PC-3 (cell line): ENCODE results near the gene GATAD2B. TPM values are rescaled to one million over a fixed set of nuclear protein-coding genes. Genes with fewer than 3 reads are reported as not detected.

ENCODE experiments used
- ATAC-seq: fragments of 200-7000 bp; cut with Tn5 transposase; 2 replicates; pipeline ENCODE4 v1.9.1; 2020; ENCODE audit warnings: mild to moderate bottlenecking, moderate library complexity
- BruUV-seq: library from RNA; stranded (reverse); fragments of 400-500 nt; replicated peaks from 2 replicates; lab custom pipeline; 2021; lab: Mats Ljungman, UMichigan
- CTCF ChIA-PET: fragments of 300-600 bp; sonication (Branson Sonifier 250); formaldehyde crosslinking; loops from one replicate; lab custom pipeline; 2022; ENCODE audit warnings: antibody characterized with exemption; lab: Charles Lee
- POLR2A ChIA-PET: fragments of 300-600 bp; sonication (Branson Sonifier 250); formaldehyde crosslinking; loops from one replicate; lab custom pipeline; 2022; ENCODE audit warnings: antibody characterized with exemption; ENCODE audit not compliant: unreplicated experiment; lab: Charles Lee
- DNase-seq: peaks from one replicate; pipeline ENCODE4 v3.0.0-alpha.2; 2015
- H2AFZ ChIP-seq: fragments of 300-600 bp; sonication (generic); 2 replicates; pipeline ENCODE4 v1.6.0; 2016; ENCODE audit warnings: antibody characterized with exemption, low read length
- H3F3A ChIP-seq: fragments of 300-600 bp; sonication (generic); one replicate; pipeline ENCODE4 v1.6.0; 2017; ENCODE audit warnings: antibody characterized with exemption, low read length, control low read depth, mild to moderate bottlenecking; ENCODE audit not compliant: unreplicated experiment
- H3K27ac ChIP-seq: fragments of 300-600 bp; sonication (generic); 2 replicates; pipeline ENCODE4 v1.5.1; 2016; ENCODE audit warnings: mild to moderate bottlenecking, low read length
- H3K27me3 ChIP-seq: fragments of 300-600 bp; sonication (generic); 2 replicates; pipeline ENCODE4 v1.6.1; 2016; ENCODE audit warnings: low read length, mixed read lengths
- H3K36me3 ChIP-seq: fragments of 300-600 bp; sonication (generic); 2 replicates; pipeline ENCODE4 v1.6.1; 2016; ENCODE audit warnings: low read depth, mixed run types, low read length, mixed read lengths
- H3K4me1 ChIP-seq: fragments of 300-600 bp; sonication (generic); 2 replicates; pipeline ENCODE4 v1.5.1; 2016; ENCODE audit warnings: low read length; ENCODE audit not compliant: insufficient read depth
- H3K4me2 ChIP-seq: fragments of 300-600 bp; sonication (generic); 2 replicates; pipeline ENCODE4 v1.6.0; 2016; ENCODE audit warnings: low read length
- H3K4me3 ChIP-seq: fragments of 300-600 bp; sonication (generic); 2 replicates; pipeline ENCODE4 v1.5.1; 2016; ENCODE audit warnings: mild to moderate bottlenecking, low read length, mixed read lengths
- H3K79me2 ChIP-seq: fragments of 300-600 bp; sonication (generic); 2 replicates; pipeline ENCODE4 v1.6.1; 2017; ENCODE audit warnings: low read length, mixed read lengths
- H3K9ac ChIP-seq: fragments of 300-600 bp; sonication (generic); 2 replicates; pipeline ENCODE4 v1.6.0; 2016; ENCODE audit warnings: mild to moderate bottlenecking, low read length
- H3K9me2 ChIP-seq: fragments of 300-600 bp; sonication (generic); replicated peaks from 2 replicates; pipeline ENCODE4 v1.6.1; 2016; ENCODE audit warnings: mixed run types, low read length, mixed read lengths
- H3K9me3 ChIP-seq: fragments of 300-600 bp; sonication (generic); 2 replicates; pipeline ENCODE4 v1.6.1; 2016; ENCODE audit warnings: low read length, mixed read lengths
- H4K20me1 ChIP-seq: fragments of 300-600 bp; sonication (generic); 2 replicates; pipeline ENCODE4 v1.6.1; 2016; ENCODE audit warnings: low read length, mixed read lengths
- CTCF ChIP-seq: fragments of 300-600 bp; sonication (generic); conservative IDR thresholded peaks from 2 replicates; pipeline ENCODE4 v1.5.1; 2017; ENCODE audit warnings: antibody characterized with exemption, low read depth, mild to moderate bottlenecking, low read length
- EZH2 ChIP-seq: fragments of 300-600 bp; sonication (generic); IDR thresholded peaks from one replicate; pipeline ENCODE4 v1.6.1; 2017; ENCODE audit warnings: antibody characterized with exemption, mild to moderate bottlenecking, low read length; ENCODE audit not compliant: unreplicated experiment
- EZH2phosphoT487 ChIP-seq: fragments of 300-600 bp; sonication (generic); IDR thresholded peaks from 2 replicates; pipeline ENCODE4 v1.6.1; 2018; ENCODE audit warnings: mild to moderate bottlenecking, antibody characterized with exemption, low read length, borderline replicate concordance
- intact Hi-C: fragments of 100-400 bp; cut with micrococcal nuclease; formaldehyde crosslinking; loops from 2 replicates; pipeline ENCODE4 v1.9.0; 2023
- total RNA-seq: library from RNA; depleted of rRNA; stranded (reverse); fragments of >200 nt; gene quantifications from 2 replicates; pipeline ENCODE4 v1.2.3, GENCODE V29; 2014

Gene GATAD2B
- total RNA-seq, 1 experiment from 2014 or later: 7.2 TPM

- H3K27ac ChIP-seq: no peak overlapping the region
- TF ChIP-seq EZH2phosphoT487 (no peak), CTCF (no peak), EZH2 (no peak)
- H3K27me3 ChIP-seq: no peaks in the 10 kb centered on the region
- ChIA-PET CTCF (no interaction called here), POLR2A (no interaction called here)
- no peak overlapping the region for H3K9ac ChIP-seq
- H2AFZ ChIP-seq: no peak overlapping the region
- intact Hi-C loops: no loop called here
- no peaks in the 10 kb centered on the region for H4K20me1 ChIP-seq
- H3F3A ChIP-seq: no peaks in the 10 kb centered on the region
- ATAC-seq: no peak
- DNase-seq: no peak
- no peaks in the 10 kb centered on the region; the same call in 1 of the 2 replicates for H3K36me3 ChIP-seq
- H3K4me1 ChIP-seq: no peaks in the 10 kb centered on the region
- H3K9me3 ChIP-seq: no peaks in the 10 kb centered on the region
- H3K4me2 ChIP-seq: no peak overlapping the region
- no TSS peak for BruUV-seq
- H3K9me2 ChIP-seq: no peaks in the 10 kb centered on the region
- no peaks in the 10 kb centered on the region; the same call in 1 of the 2 replicates for H3K79me2 ChIP-seq
- H3K4me3 ChIP-seq: no peak overlapping the region
These were observed 70.6 kb downstream of the GATAD2B start for GRCh38 chr1:153852170-153852569.

- H3K9ac ChIP-seq: no peak overlapping the region
- intact Hi-C loops: no loop called here
- no peaks in the 10 kb centered on the region; the same call in 1 of the 2 replicates for H3K36me3 ChIP-seq
- H2AFZ ChIP-seq: no peak overlapping the region
- H4K20me1 ChIP-seq: no peaks in the 10 kb centered on the region
- no peaks in the 10 kb centered on the region for H3K4me1 ChIP-seq
- no peak overlapping the region for H3K4me2 ChIP-seq
- no peak overlapping the region for H3K27ac ChIP-seq
- no peaks in the 10 kb centered on the region for H3K27me3 ChIP-seq
- POLR2A ChIA-PET: no interaction called here
- no peaks in the 10 kb centered on the region for H3K9me2 ChIP-seq
- no peak for DNase-seq
- no peaks in the 10 kb centered on the region for H3K9me3 ChIP-seq
- no peaks in the 10 kb centered on the region for H3K79me2 ChIP-seq
- TF ChIP-seq EZH2phosphoT487 (no peak), EZH2 (no peak), CTCF (no peak)
- CTCF ChIA-PET: no interaction called here
- no peak for ATAC-seq
- H3F3A ChIP-seq: no peaks in the 10 kb centered on the region
- BruUV-seq: no TSS peak
- H3K4me3 ChIP-seq: no peak overlapping the region
These were observed 73.1 kb downstream of the GATAD2B start for GRCh38 chr1:153849487-153850185.

- no peak overlapping the region for H3K27ac ChIP-seq
- H4K20me1 ChIP-seq: no peaks in the 10 kb centered on the region; the same call in 1 of the 2 replicates
- H3K4me3 ChIP-seq: no peak overlapping the region
- no peaks in the 10 kb centered on the region for H3K4me1 ChIP-seq
- no peak for TF ChIP-seq CTCF
- no peak for TF ChIP-seq EZH2
- no peak for TF ChIP-seq EZH2phosphoT487
- ChIA-PET POLR2A (no interaction called here), CTCF (interaction anchor here (0.5 kb wide), 1 partner anchor 245 kb away, joined by 3 read pairs; no protein-coding TSS in a partner anchor)
- 0 out of 2 replicates have a peak, but pooled peaks cover 3% of the 10 kb centered on the region for H3K79me2 ChIP-seq
- H3K9me2 ChIP-seq: no peaks in the 10 kb centered on the region
- no peak overlapping the region for H3K4me2 ChIP-seq
- no peaks in the 10 kb centered on the region for H3F3A ChIP-seq
- no peak for DNase-seq
- H2AFZ ChIP-seq: no peak overlapping the region
- BruUV-seq: no TSS peak
- intact Hi-C loops: no loop called here
- H3K9me3 ChIP-seq: no peaks in the 10 kb centered on the region
- H3K27me3 ChIP-seq: no peaks in the 10 kb centered on the region
- no peak overlapping the region for H3K9ac ChIP-seq
- H3K36me3 ChIP-seq: no peaks in the 10 kb centered on the region; the same call in 1 of the 2 replicates
- ATAC-seq: no peak
These were observed 74.0 kb downstream of the GATAD2B start for GRCh38 chr1:153848805-153849204.
